Stimulated activated naive CD8-positive, alpha-beta T cell treated with anti-CD3 and anti-CD28 coated beads, Interleukin-15, Interleukin-2, amounts not matched to agents 100 U/mL and 50 U/mL, for 24 hours (primary cell): ENCODE results near the gene PSAP.
A peak's percentile ranks its signal among the peaks of the same experiment; 100 is the strongest.

ENCODE experiments used
- ATAC-seq: fragments of 150-1000 bp; cut with Tn5 transposase; one replicate; pipeline ENCODE4 v1.10.0; 2021
- DNase-seq: peaks from one replicate; pipeline ENCODE4 v3.0.0; 2021

The PSAP gene

DNA sequence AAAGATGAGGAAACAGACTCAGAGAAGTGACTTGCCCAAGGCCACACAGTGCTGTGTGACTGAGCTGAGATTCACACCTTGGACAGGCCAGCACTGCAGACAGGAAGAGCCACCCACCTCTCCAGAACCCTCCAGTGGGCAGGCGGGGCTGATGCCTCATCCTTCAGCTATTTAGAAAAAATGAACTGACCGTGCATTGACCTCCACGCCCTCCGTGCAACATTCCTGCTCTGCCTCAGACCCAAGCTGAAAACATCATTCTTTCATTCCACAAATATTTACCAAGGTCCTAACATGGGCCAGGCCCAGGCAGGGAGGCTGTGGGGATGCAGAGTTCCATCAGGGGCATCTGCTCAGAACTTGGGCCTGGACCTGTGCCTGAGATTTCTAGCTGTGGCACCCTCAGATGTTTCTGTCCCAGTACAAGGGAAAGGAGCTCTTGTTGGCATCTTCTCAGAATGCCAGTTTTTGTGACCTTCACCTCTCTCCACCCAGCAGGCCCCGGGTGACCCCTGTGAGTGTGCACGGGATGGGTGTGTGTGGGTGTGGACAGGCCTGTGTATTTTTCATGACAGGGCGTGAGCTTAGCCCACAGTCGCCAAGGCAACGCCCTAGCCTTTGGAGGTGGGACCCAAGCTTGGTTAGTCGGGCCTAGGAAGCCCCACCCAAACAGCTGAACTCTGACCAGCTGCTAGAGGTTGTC, 84.2 kb downstream of the PSAP start:
- DNase-seq (no peak), ATAC-seq (peak; percentile 11)
